GM19372 (cell line): ENCODE measurements around the gene NCKAP5L.

Source experiments
- ATAC-seq: cut with Tn5 transposase; IDR thresholded peaks from one replicate; pipeline ENCODE4 v1.9.1; 2021; ENCODE audit warnings: mild to moderate bottlenecking, low read depth, moderate library complexity; ENCODE audit not compliant: unreplicated experiment

NCKAP5L gene

GRCh38 chr12:49801141-49802063, 26.8 kb downstream of the NCKAP5L start:
- no peak for ATAC-seq

- no peak for ATAC-seq
These were observed 27.6 kb downstream of the NCKAP5L start for GRCh38 chr12:49800421-49801140.

- no peak for ATAC-seq
These were observed 29.3 kb downstream of the NCKAP5L start for GRCh38 chr12:49798934-49799333.

- ATAC-seq, result no peak
These were observed 30.0 kb downstream of the NCKAP5L start for GRCh38 chr12:49798248-49798647.

GRCh38 chr12:49797449-49797776, 30.8 kb downstream of the NCKAP5L start:
- ATAC-seq, result no peak

- no peak for ATAC-seq
These were observed 31.4 kb downstream of the NCKAP5L start for GRCh38 chr12:49796606-49797448.

GRCh38 chr12:49796155-49796554, 32.1 kb downstream of the NCKAP5L start:
- ATAC-seq, result no peak

- ATAC-seq, result no peak
These were observed 32.5 kb downstream of the NCKAP5L start for GRCh38 chr12:49795654-49796105.

- no peak for ATAC-seq
These were observed 33.2 kb downstream of the NCKAP5L start for GRCh38 chr12:49794811-49795653.

GRCh38 chr12:49794021-49794420, 34.2 kb downstream of the NCKAP5L start:
- no peak for ATAC-seq

- no peak for ATAC-seq
These were observed 34.6 kb downstream of the NCKAP5L start for GRCh38 chr12:49793620-49794019.

- ATAC-seq, result no peak
These were observed 35.1 kb downstream of the NCKAP5L start for GRCh38 chr12:49792976-49793580.

GRCh38 chr12:49792181-49792970, 35.8 kb downstream of the NCKAP5L start:
- no peak for ATAC-seq

GRCh38 chr12:49791700-49792099, 36.5 kb downstream of the NCKAP5L start:
- no peak for ATAC-seq

GRCh38 chr12:49790741-49791555, 37.3 kb downstream of the NCKAP5L start:
- no peak for ATAC-seq

GRCh38 chr12:49789992-49790391, 38.2 kb downstream of the NCKAP5L start:
- no peak for ATAC-seq

- no peak for ATAC-seq
These were observed 40.5 kb downstream of the NCKAP5L start for GRCh38 chr12:49787672-49788071.
